ENCODE measurements around the gene XNDC1N.

Gene XNDC1N

GRCh38 chr11:71949034-71949433 is 20.6 kb upstream of the XNDC1N start:
- no peak for DNase-seq (ENCODE audit: insufficient read length)
- FAIRE-seq: no peak

DNA sequence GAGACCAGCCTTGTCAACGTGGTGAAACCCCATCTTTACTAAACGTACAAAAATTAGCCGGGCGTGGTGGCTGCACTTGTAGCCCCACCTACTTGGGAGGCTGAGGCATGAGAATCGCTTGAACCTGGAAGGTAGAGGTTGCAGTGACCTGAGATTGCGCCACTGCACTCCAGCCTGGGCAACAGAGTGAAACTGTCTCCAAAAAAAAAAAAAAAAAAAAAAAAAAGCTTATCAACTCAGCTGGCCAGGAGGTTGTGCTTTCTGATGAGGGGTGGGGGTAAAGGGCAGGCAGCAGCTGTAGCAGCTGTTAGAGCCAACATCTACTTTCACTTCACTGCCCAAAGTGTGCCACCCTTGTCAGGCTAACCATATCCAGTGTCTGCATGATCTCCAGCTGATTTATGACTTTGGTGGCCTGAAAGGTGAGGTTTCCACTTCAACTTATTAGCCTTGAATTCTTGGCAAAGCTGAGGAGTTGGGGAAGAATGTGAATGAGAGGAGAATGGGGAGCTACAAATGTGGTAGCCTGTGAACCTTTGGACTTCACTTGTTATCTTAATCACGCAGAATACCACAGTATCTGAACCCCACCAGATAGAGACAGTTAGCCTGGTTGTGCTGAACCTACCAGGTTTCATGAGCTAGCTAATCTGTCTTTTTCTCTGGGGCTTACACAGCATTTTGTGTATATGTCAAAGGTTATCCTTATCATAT is 20.1 kb upstream of the XNDC1N start:
- no peak for DNase-seq (ENCODE audit: insufficient read length)
- TF ChIP-seq POLR2A (IDR thresholded peaks at IDR 0.05; ENCODE audit: low read depth, low read length) (no peak), TAF1 (IDR thresholded peaks at IDR 0.05; ENCODE audit: borderline replicate concordance, low read depth, low read length) (no peak), POLR2AphosphoS5 (IDR thresholded peaks at IDR 0.05; ENCODE audit: low read depth, low read length) (no peak)
- no peak for FAIRE-seq

More at GRCh38 chr11:71949034-71949433, 20.6 kb upstream of the XNDC1N start:
- no peak for TF ChIP-seq POLR2AphosphoS5 (IDR thresholded peaks at IDR 0.05; ENCODE audit: low read depth, low read length)
- no peak for TF ChIP-seq POLR2A (IDR thresholded peaks at IDR 0.05; ENCODE audit: low read depth, low read length)
- TF ChIP-seq TAF1 (IDR thresholded peaks at IDR 0.05; ENCODE audit: borderline replicate concordance, low read depth, low read length): no peak

- TF ChIP-seq TAF1 (IDR thresholded peaks at IDR 0.05; ENCODE audit: borderline replicate concordance, low read depth, low read length) (no peak), POLR2A (IDR thresholded peaks at IDR 0.05; ENCODE audit: low read depth, low read length) (no peak), POLR2AphosphoS5 (IDR thresholded peaks at IDR 0.05; ENCODE audit: low read depth, low read length) (no peak)
- FAIRE-seq (no peak), DNase-seq (ENCODE audit: insufficient read length) (no peak)
Measured at GRCh38 chr11:71947498-71947897, 19.1 kb upstream of the XNDC1N start.

GRCh38 chr11:71946144-71946571 is 17.8 kb upstream of the XNDC1N start:
- TF ChIP-seq POLR2AphosphoS5 (IDR thresholded peaks at IDR 0.05; ENCODE audit: low read depth, low read length) (no peak), POLR2A (IDR thresholded peaks at IDR 0.05; ENCODE audit: low read depth, low read length) (no peak), TAF1 (IDR thresholded peaks at IDR 0.05; ENCODE audit: borderline replicate concordance, low read depth, low read length) (no peak)
- DNase-seq (ENCODE audit: insufficient read length) (no peak), FAIRE-seq (no peak)

- no peak for DNase-seq (ENCODE audit: insufficient read length)
- FAIRE-seq: no peak
- no peak for TF ChIP-seq POLR2AphosphoS5 (IDR thresholded peaks at IDR 0.05; ENCODE audit: low read depth, low read length)
- TF ChIP-seq TAF1 (IDR thresholded peaks at IDR 0.05; ENCODE audit: borderline replicate concordance, low read depth, low read length): no peak
- no peak for TF ChIP-seq POLR2A (IDR thresholded peaks at IDR 0.05; ENCODE audit: low read depth, low read length)
Measured at GRCh38 chr11:71940561-71941219, 12.3 kb upstream of the XNDC1N start.

DNA sequence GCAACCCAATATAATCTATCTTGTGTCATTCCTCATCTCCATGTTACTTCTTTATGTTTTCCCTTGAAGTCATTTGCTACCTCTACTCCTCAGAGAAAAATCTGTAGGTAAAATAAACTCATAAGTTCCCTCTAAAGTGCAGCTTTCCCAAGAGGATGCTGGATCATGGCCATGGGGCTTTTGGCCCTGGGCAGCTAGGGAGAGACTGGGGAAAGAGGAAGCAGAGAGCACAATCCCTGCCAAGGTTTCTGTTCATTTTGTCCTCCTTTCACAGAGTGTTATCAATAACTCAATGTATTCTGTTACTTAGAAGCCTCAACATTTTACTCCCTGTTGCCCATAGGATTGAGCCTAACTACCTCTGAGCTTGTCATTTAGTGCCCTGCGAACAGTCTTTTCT is 9.4 kb upstream of the XNDC1N start:
- TF ChIP-seq POLR2A (IDR thresholded peaks at IDR 0.05; ENCODE audit: low read depth, low read length) (no peak), TAF1 (IDR thresholded peaks at IDR 0.05; ENCODE audit: borderline replicate concordance, low read depth, low read length) (no peak), POLR2AphosphoS5 (IDR thresholded peaks at IDR 0.05; ENCODE audit: low read depth, low read length) (no peak)
- no peak for FAIRE-seq
- no peak for DNase-seq (ENCODE audit: insufficient read length)

DNA sequence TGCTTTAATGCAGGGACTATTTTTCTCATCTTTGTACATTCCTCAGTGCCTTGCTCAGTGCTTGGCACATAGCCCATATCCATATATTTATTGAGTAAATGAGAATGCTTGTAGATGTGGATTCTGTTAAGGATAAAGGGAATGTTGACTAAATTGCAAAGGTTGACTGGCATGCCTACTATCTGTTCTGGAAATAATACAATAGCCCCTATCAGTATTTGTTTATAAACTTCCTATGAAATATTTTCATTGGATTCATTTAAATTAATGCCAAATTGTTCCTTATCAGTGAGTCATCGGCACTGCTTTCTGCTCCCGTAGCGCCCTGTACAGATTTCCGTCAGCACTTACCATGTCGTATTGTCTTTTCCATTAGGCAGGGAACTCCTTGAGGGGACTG is 8.4 kb upstream of the XNDC1N start:
- TF ChIP-seq POLR2AphosphoS5 (IDR thresholded peaks at IDR 0.05; ENCODE audit: low read depth, low read length) (no peak), POLR2A (IDR thresholded peaks at IDR 0.05; ENCODE audit: low read depth, low read length) (no peak)
- DNase-seq (ENCODE audit: insufficient read length) (no peak), FAIRE-seq (no peak)

DNA sequence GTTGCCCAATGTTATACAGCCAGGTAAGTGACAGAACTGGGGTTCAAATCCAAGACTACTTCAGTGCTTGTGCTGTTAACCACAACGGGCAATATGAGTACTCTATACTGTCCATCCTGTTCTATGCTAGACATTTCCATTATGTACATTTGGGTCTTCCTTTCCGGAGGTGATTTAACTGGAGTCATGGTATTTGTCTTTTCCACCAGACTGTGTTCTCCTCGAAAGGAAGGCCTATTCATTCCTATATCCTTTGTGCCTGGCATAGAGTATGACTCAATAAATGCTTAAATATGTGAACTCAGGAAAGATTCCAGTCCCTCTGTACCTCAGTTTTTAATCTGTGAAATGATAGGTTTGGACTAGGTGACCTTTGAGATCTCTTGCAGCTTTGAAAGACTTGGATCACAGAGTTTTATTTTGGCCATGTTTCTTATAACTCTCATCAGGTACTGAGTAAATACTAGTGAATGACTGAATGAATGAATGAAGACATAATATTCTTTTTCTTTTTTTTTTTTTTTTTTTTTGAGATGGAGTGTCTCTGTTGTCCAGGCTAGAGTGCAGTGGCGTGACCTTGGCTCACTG is 7.0 kb upstream of the XNDC1N start:
- DNase-seq (ENCODE audit: insufficient read length) (no peak), FAIRE-seq (peak; percentile 81)
- TF ChIP-seq TAF1 (IDR thresholded peaks at IDR 0.05; ENCODE audit: borderline replicate concordance, low read depth, low read length): no peak
- no peak for TF ChIP-seq POLR2A (IDR thresholded peaks at IDR 0.05; ENCODE audit: low read depth, low read length)
- TF ChIP-seq POLR2AphosphoS5 (IDR thresholded peaks at IDR 0.05; ENCODE audit: low read depth, low read length): no peak

- DNase-seq (ENCODE audit: insufficient read length): no peak
- FAIRE-seq: peak; percentile 82
- no peak for TF ChIP-seq POLR2AphosphoS5 (IDR thresholded peaks at IDR 0.05; ENCODE audit: low read depth, low read length)
- no peak for TF ChIP-seq POLR2A (IDR thresholded peaks at IDR 0.05; ENCODE audit: low read depth, low read length)
- TF ChIP-seq TAF1 (IDR thresholded peaks at IDR 0.05; ENCODE audit: borderline replicate concordance, low read depth, low read length): no peak
Measured at GRCh38 chr11:71934213-71934612, 5.8 kb upstream of the XNDC1N start.

- DNase-seq (ENCODE audit: insufficient read length) (no peak), FAIRE-seq (no peak)
- TF ChIP-seq POLR2A (IDR thresholded peaks at IDR 0.05; ENCODE audit: low read depth, low read length) (no peak), TAF1 (IDR thresholded peaks at IDR 0.05; ENCODE audit: borderline replicate concordance, low read depth, low read length) (no peak), POLR2AphosphoS5 (IDR thresholded peaks at IDR 0.05; ENCODE audit: low read depth, low read length) (no peak)
Measured at GRCh38 chr11:71933141-71933933, 4.9 kb upstream of the XNDC1N start.

- no peak for FAIRE-seq
- TF ChIP-seq POLR2AphosphoS5 (IDR thresholded peaks at IDR 0.05; ENCODE audit: low read depth, low read length): no peak
- no peak for TF ChIP-seq TAF1 (IDR thresholded peaks at IDR 0.05; ENCODE audit: borderline replicate concordance, low read depth, low read length)
- no peak for TF ChIP-seq POLR2A (IDR thresholded peaks at IDR 0.05; ENCODE audit: low read depth, low read length)
- no peak for DNase-seq (ENCODE audit: insufficient read length)
Measured at GRCh38 chr11:71931245-71931602, 2.8 kb upstream of the XNDC1N start.
